Upper lobe of left lung (tissue), 6 donors: ENCODE results near the gene LAMA2. TPM values are rescaled to one million over a fixed set of nuclear protein-coding genes. Genes with fewer than 3 reads are reported as not detected.

ENCODE experiments used
- ATAC-seq, 2 donors: fragments of 200-7000 bp; cut with Tn5 transposase; one replicate each; pipeline ENCODE4 v1.9.1; 2022; ENCODE audit warnings: mild to moderate bottlenecking in 2 of 2, moderate library complexity in 2 of 2; ENCODE audit not compliant: low FRiP score in 2 of 2
- DNase-seq, 2 donors: peaks; one replicate each; pipeline ENCODE4 v3.0.0-alpha.2; 2019 to 2020
- H3K27ac ChIP-seq, 4 donors: fragments of 200-600 bp; sonication (generic); one replicate each; pipeline ENCODE4 v1.5.1; 2016 to 2019
- H3K27me3 ChIP-seq, 4 donors: fragments of 200-600 bp; sonication (generic); one replicate each; pipeline ENCODE4 v1.5.1; 2017 to 2019
- H3K36me3 ChIP-seq, 4 donors: fragments of 200-600 bp; sonication (generic); one replicate each; pipeline ENCODE4 v1.5.1; 2016 to 2019
- H3K4me1 ChIP-seq, 4 donors: fragments of 200-600 bp; sonication (generic); one replicate each; pipeline ENCODE4 v1.5.1; 2018 to 2019
- H3K4me3 ChIP-seq, 4 donors: fragments of 200-600 bp; sonication (generic); one replicate each; pipeline ENCODE4 v1.5.1; 2017 to 2019; ENCODE audit warnings: mild to moderate bottlenecking in 2 of 4, moderate library complexity in 1 of 4
- H3K9me3 ChIP-seq, 4 donors: fragments of 200-600 bp; sonication (generic); one replicate each; pipeline ENCODE4 v1.5.1; 2018 to 2019
- EP300 ChIP-seq, 4 donors: sonication (generic); formaldehyde crosslinking; IDR thresholded peaks; one replicate each; pipeline ENCODE4 v1.5.1; 2017; ENCODE audit warnings: antibody characterized with exemption in 4 of 4, control low read depth in 2 of 4
- POLR2A ChIP-seq, 4 donors: fragments of 450-650 bp; IDR thresholded peaks; one replicate each; pipeline ENCODE4 v1.5.1; 2016 to 2017; ENCODE audit warnings: antibody characterized with exemption in 4 of 4, mild to moderate bottlenecking in 2 of 4
- POLR2AphosphoS5 ChIP-seq, 2 donors: sonication (generic); formaldehyde crosslinking; IDR thresholded peaks; one replicate each; pipeline ENCODE4 v1.5.1; 2017; ENCODE audit warnings: antibody characterized with exemption in 2 of 2
- WGBS, 2 donors: methylation state at CpG; one replicate each; pipeline ENCODE4 v1.1.5; 2017 to 2018; 5-methylcytosine and 5-hydroxymethylcytosine counted together
- total RNA-seq, 6 donors: library from RNA; depleted of rRNA in 4 of 6; stranded (reverse); fragments of >200 nt in 4 of 6; gene quantifications; one replicate each; pipeline versions ENCODE4 v1.1.0 to v1.2.1, GENCODE V29; 2016 to 2021
- TF ChIP-seq, protein P1 (sequence below), 6 experiments: fragments of 450-650 bp in 4 of 6; fragments of 200-600 bp in 2 of 6; sonication (generic) in 2 of 6; IDR thresholded peaks; one replicate each; pipeline ENCODE4 v1.5.1; 2016 to 2019; ENCODE audit warnings: antibody characterized with exemption in 6 of 6
- donor health status: DM: no; HTN: no; CAD: no; lungs with moderate emphysema.
- donor health status: DM: no; HTN: yes; CAD: no; lungs with severe emphysema.

Gene LAMA2
- total RNA-seq, 6 donors from 2014 or later, result 41.9 to 82.8 (median 62.4) TPM

DNA sequence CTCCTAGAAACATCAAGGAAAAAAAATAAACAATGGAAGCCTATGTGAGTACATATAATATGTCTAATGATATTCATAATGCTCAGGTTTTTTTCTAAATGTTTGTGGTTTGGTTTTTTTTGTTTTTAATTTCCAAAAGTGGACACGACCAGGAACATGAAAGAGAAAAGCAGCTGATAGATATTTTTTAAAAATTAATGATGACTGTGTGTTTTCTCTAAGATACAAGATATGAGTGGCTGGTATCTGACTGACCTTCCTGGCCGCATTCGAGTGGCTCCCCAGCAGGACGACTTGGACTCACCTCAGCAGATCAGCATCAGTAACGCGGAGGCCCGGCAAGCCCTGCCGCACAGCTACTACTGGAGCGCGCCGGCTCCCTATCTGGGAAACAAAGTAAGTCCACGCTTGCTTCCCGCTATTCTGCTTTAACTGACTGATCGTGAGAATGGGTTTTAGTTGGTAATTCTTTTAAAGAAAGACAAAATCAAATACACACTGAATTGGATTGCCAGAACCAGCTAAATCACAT lies 309.6 kb downstream of the LAMA2 start:
- 91 to 93% methylated on average over 14 of the region's 14 CpGs for WGBS, 2 donors
- TF ChIP-seq, protein P1, sequence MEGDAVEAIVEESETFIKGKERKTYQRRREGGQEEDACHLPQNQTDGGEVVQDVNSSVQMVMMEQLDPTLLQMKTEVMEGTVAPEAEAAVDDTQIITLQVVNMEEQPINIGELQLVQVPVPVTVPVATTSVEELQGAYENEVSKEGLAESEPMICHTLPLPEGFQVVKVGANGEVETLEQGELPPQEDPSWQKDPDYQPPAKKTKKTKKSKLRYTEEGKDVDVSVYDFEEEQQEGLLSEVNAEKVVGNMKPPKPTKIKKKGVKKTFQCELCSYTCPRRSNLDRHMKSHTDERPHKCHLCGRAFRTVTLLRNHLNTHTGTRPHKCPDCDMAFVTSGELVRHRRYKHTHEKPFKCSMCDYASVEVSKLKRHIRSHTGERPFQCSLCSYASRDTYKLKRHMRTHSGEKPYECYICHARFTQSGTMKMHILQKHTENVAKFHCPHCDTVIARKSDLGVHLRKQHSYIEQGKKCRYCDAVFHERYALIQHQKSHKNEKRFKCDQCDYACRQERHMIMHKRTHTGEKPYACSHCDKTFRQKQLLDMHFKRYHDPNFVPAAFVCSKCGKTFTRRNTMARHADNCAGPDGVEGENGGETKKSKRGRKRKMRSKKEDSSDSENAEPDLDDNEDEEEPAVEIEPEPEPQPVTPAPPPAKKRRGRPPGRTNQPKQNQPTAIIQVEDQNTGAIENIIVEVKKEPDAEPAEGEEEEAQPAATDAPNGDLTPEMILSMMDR (IDR thresholded peaks at IDR 0.05), result no peak
- peak in 1 of 2 donors; percentile 49 for DNase-seq

DNA sequence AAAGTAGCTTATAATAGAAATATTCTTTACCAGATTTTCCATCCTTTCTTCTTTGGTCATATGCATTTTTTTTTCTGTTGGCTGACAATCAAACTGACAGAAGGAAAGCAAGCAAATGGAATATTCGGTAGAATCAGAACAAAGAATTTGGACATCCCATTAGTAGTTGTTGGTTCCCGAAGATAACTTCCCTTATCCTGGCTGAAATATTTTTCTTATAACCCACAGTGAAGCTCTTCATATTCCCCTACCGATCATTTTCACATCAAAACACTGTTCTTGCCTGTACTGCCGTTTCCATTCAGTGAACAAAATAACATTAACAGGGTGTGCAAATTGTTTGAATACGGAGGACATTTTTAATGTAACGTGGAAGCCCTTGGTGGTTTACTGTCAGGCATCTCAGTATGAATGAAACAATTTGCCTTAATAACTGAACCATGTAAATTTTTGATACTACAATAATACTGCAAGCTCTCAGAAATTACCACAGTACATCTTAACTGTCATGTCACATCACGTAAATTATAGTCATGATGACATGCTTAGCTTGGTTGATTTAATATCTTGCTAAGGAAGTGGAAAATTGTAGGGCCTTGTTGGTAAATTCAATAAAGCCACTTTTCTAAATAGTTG lies 311.5 kb downstream of the LAMA2 start:
- no peak for TF ChIP-seq EP300 (IDR thresholded peaks at IDR 0.05)
- TF ChIP-seq POLR2A (IDR thresholded peaks at IDR 0.05), result no peak
- no peak for TF ChIP-seq POLR2AphosphoS5 (IDR thresholded peaks at IDR 0.05)
- TF ChIP-seq, protein P1 (IDR thresholded peaks at IDR 0.05), result no peak
- no peak overlapping the region for H3K27ac ChIP-seq
- H3K4me1 ChIP-seq, result no peaks in the 10 kb centered on the region
- DNase-seq (no peak), ATAC-seq (no peak)
- H3K4me3 ChIP-seq, result no peak overlapping the region
- H3K9me3 ChIP-seq, result no peaks in the 10 kb centered on the region
- H3K27me3 ChIP-seq, result no peaks in the 10 kb centered on the region
- WGBS, 2 donors, result 89 to 92% methylated on average over 7 of the region's 7 CpGs
- H3K36me3 ChIP-seq, result peaks cover 0 to 3% (median 0%) of the 10 kb centered on the region in 4 donors

More for the DNA sequence above, 309.6 kb downstream of the LAMA2 start:
- H3K4me3 ChIP-seq, result no peak overlapping the region
- no peaks in the 10 kb centered on the region for H3K4me1 ChIP-seq
- H3K9me3 ChIP-seq, result no peaks in the 10 kb centered on the region
- no peak for ATAC-seq
- H3K36me3 ChIP-seq, result peaks cover 0 to 3% (median 0%) of the 10 kb centered on the region in 4 donors
- no peaks in the 10 kb centered on the region for H3K27me3 ChIP-seq
- no peak overlapping the region for H3K27ac ChIP-seq

DNA sequence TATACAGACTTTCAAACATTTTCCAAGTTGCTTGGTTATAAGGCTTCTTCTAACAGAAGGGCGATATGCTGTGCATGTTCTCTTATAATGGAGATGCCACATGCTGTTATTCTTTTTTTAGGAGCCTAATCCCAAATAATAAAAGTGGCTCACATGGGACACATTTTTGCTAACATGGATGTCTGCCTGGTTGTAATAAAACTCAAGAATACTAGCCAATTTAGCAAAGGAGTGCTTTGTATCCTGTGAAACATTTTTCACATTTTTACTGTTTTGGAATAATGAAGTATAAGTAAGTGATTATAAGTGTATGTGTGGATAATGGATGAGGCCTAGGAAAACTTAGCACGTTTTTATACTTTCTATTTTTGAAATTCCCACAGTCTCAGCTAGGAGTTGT lies 312.2 kb downstream of the LAMA2 start:
- TF ChIP-seq, protein P1 (IDR thresholded peaks at IDR 0.05), result no peak
- TF ChIP-seq EP300 (IDR thresholded peaks at IDR 0.05) (no peak), POLR2AphosphoS5 (IDR thresholded peaks at IDR 0.05) (no peak)
- 66 to 69% methylated on average over 2 of the region's 2 CpGs for WGBS, 2 donors
- Histone ChIP-seq H3K4me1 (no peaks in the 10 kb centered on the region), H3K9me3 (no peaks in the 10 kb centered on the region), H3K36me3 (peaks cover 0 to 3% (median 0%) of the 10 kb centered on the region in 4 donors), H3K4me3 (no peak overlapping the region), H3K27ac (no peak overlapping the region), H3K27me3 (no peaks in the 10 kb centered on the region)
- ATAC-seq (no peak), DNase-seq (no peak)

DNA sequence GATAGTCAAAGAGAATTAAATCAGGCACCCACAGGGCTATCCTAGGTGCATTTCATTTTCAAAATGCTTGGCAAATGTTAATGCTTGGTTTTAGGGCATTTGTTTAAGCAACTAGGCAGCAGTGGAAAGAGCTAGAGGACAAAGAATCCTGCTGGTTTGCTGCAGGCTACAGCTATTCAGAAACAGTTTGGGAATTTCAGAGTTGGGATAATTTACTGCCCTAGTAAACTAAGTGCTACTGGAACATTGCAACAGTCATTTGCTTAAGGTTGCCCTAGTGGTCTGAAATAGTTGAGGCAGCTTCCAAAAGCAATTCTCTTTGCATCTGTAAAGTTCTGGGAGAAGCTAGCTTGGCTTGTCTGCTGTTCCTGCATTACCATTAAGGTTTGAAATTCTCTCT lies 312.7 kb downstream of the LAMA2 start:
- peak in 1 of 2 donors; percentile 12 for ATAC-seq
- Histone ChIP-seq H3K27me3 (no peaks in the 10 kb centered on the region), H3K27ac (no peak overlapping the region), H3K4me3 (no peak overlapping the region), H3K4me1 (no peaks in the 10 kb centered on the region), H3K9me3 (no peaks in the 10 kb centered on the region), H3K36me3 (peaks cover 0 to 3% (median 0%) of the 10 kb centered on the region in 4 donors)
- DNase-seq, result no peak
- TF ChIP-seq POLR2AphosphoS5 (IDR thresholded peaks at IDR 0.05) (no peak), EP300 (IDR thresholded peaks at IDR 0.05) (no peak), POLR2A (IDR thresholded peaks at IDR 0.05) (no peak)
- TF ChIP-seq, protein P1 (IDR thresholded peaks at IDR 0.05), result no peak

DNA sequence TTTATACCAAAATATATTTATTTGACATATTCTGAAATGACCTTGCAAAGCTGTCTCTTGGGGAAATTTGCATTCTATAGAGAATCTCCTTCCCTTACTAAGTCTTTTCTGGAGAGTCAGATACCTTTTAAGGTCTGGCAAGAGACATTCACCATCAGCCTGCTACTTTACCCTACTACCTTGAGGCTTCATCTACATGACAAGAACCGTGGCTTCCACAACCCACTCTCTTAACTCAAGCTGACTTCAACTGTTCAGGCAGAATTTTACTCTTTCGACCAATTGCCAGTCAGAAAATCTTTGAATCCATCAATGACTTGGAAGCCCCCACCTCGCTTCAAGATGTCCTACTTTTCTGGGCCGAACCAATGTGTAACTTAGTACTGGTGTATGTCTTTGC lies 314.2 kb downstream of the LAMA2 start:
- no peaks in the 10 kb centered on the region for H3K27me3 ChIP-seq
- no peak for ATAC-seq
- 85 to 91% methylated on average over 4 of the region's 4 CpGs for WGBS, 2 donors
- no peak overlapping the region for H3K4me3 ChIP-seq
- TF ChIP-seq POLR2A (IDR thresholded peaks at IDR 0.05) (no peak), EP300 (IDR thresholded peaks at IDR 0.05) (no peak)
- TF ChIP-seq, protein P1 (IDR thresholded peaks at IDR 0.05), result no peak
- no peak overlapping the region for H3K27ac ChIP-seq
- H3K9me3 ChIP-seq, result no peaks in the 10 kb centered on the region
- peaks cover 0 to 3% (median 0%) of the 10 kb centered on the region in 4 donors for H3K36me3 ChIP-seq
- DNase-seq, result no peak
- H3K4me1 ChIP-seq, result no peaks in the 10 kb centered on the region
